Astrocyte of the hippocampus (primary cell): ENCODE data around the gene MYL4.
"Not testable (repeated sequence)": the region's sequence is repeated elsewhere in the genome, so short reads cannot be mapped to it uniquely, and the experiment has no call there.

Experiments
- DNase-seq: peaks from one replicate; pipeline ENCODE4 v3.0.0; 2011; ENCODE audit warnings: low read depth, low spot score

The MYL4 gene

DNA sequence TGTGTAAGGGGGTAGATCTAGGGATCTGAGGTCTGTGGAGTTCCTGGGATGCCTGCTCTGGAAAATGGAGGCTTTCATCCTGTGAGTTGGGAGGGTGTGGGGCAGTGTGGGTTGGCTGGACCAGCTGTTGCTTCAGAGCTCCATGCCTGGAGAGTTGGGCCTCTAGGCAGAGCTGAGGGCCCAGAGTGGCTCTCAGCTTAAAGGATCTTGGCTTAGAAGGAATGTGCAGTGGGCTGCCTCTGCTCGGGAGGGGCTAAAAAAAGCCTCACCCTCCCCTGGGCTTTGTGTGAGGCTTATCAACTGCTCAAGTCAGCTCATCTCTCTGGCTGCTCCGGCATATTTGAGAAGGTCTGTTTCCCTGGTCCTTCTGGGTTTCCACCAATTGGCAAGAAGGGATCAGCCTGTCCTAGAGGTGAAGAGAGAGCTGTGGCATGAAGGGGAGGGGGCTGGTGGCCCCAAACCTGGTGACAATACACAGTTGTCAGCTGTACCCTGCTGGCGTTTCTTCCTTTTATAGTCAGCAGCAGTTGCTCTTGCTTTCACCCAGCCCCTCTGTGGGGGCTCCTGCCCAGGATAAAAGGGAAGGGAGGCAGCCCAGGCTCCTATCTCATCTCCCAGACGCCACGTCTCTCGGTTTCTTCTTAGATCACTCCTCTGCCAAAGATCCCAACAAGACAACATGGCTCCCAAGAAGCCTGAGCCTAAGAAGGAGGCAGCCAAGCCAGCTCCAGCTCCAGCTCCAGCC is at the start of gene MYL4:
MYL4 (plus strand) TSS at position 605 of the 745 bp plus-strand sequence; CDS start at position 680, 75 bp downstream.
- DNase-seq, result no peak

GRCh38 chr17:47162013-47162622 is 47.0 kb upstream of the MYL4 start:
- DNase-seq, result no peak

- no peak for DNase-seq
Measured at GRCh38 chr17:47164263-47164662, 44.9 kb upstream of the MYL4 start.

DNA sequence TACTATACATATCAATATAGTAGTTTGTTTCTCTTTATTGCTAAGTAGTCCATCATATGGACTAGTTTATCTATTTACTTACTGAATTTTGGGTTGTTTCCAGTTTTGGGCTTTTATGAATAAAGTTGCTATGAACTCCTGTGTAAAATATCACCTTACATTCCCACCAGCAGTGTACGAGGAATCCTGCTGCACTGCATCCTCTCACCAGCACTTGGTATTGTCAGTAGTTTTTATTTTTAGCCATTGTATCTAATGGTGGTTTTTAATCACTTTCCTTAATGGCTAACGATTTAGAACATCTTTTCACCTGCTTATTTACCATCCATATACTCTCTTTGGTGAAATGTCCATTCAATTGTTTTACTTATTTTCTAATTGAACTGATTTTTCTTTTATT is 44.0 kb upstream of the MYL4 start:
- no peak for DNase-seq

DNA sequence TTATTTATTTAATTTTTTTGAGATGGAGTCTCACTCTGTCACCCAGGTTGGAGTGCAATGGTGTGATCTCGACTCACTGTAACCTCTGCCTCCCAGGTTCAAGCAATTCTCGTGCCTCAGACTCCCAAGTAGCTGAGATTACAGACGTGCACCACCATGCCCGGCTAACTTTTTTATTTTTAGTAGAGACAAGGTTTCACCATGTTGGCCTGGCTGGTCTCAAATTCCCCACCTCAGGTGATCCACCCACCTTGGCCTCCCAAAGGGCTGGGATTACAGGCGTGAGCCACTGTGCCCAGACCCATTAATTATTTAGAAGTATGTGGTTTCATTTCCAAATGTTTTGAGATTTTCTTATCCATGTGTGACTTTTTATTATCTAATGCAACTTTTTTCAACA is 42.3 kb upstream of the MYL4 start:
- not testable (repeated sequence) for DNase-seq

GRCh38 chr17:47168896-47169295 is 40.3 kb upstream of the MYL4 start:
- DNase-seq, result not testable (repeated sequence)

DNA sequence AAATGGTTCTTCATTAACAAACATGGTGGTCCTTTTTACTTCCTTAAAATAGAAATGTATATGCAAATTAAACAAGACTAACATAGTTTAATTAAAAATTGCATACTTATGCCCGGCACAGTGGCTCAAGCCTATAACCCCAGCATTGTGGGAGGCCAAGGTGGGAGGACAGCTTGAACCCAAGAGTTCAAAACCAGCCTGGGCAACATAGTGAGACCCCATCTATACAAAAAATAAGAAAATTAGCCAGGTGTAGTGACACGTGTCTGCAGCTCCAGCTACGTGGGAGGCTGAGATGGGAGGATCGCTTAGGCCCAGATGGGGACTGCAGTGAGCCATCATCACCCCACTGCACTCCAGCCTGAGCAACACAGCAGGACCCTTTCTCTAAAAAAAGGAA is 38.4 kb upstream of the MYL4 start:
- DNase-seq, result no peak

- no peak for DNase-seq
Measured at GRCh38 chr17:47172696-47173565, 36.2 kb upstream of the MYL4 start.

GRCh38 chr17:47174823-47175222 is 34.3 kb upstream of the MYL4 start:
- DNase-seq, result not testable (repeated sequence)

DNA sequence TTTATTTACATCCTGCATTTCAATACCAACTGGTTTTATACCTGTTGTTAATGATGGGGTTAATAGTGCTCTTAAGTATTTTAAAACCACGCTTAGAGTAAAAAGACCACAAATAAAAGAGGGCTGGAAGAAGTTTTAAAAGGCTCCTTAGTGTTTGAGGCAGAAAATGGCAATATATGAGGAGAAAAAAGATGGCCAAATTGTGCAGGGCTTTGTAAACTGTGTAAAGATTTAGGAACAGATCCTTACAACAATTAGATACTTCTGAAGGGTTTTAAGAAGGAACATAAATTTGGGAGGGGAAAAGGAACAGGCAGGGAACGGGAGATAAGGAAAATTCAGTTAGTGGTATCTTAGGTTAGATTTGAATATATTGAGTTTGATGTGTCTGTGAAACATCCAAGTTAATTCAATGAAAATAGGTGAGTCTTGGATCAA is 32.7 kb upstream of the MYL4 start:
- no peak for DNase-seq

GRCh38 chr17:47177261-47177660 is 31.9 kb upstream of the MYL4 start:
- DNase-seq, result no peak

GRCh38 chr17:47179141-47179540 is 30.0 kb upstream of the MYL4 start:
- DNase-seq, result peak; percentile 43

GRCh38 chr17:47180337-47180736 is 28.8 kb upstream of the MYL4 start:
- no peak for DNase-seq

DNA sequence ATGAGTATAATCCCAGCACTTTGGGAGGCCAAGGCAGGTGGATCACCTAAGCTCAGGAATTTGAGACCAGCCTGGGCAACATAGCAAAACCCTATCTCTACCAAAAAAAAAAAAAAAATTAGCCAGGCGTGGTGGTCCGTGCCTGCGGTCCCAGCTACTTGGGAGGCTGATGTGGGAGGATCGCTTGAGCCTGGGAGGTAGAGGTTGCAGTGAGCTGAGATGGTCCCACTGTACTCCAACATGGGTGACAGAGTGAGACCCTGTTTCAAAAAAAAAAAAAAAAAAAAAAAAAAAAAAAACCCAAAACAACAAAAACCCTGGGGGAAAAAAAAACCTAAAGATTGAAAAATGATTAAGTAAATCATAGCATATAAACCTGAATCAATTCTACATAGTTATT is 28.2 kb upstream of the MYL4 start:
- not testable (repeated sequence) for DNase-seq

DNA sequence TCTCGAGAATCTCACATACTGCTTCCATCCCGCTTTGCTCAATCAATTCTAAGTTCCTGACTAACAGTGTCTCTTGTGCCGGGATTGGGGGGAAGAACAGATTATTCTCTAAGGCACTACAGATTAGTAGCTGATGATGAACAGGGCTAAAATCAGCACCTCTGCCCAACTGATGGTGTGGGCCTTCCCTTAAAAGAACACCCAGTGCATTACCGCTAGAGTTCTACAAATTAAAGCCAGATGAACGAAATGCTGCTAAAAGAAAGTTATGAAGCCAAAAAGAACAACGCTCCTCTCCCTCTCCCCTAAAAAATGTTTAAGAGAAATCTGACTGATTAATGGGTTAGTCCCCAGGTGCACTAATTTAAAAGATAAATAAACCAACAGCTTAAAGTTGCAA is 24.5 kb upstream of the MYL4 start:
- no peak for DNase-seq

- peak; percentile 46 for DNase-seq
Measured at GRCh38 chr17:47188271-47188875, 20.8 kb upstream of the MYL4 start.

DNA sequence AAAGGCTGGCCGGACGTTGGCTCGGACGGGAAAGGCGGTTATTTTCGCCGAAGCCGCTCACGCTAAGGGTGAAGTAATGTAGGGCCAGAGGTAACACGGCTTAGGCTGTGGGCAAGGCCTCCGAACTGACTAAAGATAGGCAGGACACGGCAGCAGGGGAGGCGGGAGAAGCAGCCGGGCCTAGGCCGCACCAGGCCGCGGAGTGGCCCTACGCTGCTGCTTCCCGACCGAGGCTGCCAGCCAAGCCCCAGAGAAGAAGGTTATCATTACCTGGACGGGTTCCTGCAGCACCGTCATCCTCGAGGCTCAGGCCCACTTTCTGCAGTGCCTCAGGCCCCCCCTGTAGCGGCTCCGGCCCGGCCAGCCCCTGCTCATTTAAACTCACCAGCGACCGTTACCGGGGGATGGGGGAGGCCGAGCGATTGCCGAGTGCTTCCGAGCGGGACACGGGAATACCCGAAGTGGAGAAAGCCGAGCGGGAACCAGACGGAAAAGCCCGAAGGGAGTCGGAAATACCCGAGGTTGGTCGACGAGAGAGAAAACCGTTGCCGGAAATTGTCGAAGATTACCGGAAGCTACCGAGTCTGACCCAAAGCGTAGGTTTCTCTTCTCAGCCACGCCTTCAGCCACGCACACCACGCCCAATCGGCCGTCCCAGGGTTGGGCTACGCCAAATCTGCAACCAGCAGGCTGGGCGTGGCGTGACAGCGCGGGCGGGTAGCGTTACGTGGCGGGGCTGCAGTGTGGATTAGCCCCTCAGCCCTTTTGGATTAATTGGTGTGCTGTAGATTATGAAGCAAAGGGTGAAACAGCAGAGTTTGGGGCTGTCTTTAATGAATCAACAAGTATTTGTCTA is 20.0 kb upstream of the MYL4 start, which contains the start of gene CDC27:
CDC27 (minus strand) TSS at position 420 of the 856 bp plus-strand sequence; CDS start at position 297, 123 bp downstream.
- DNase-seq, result peak; percentile 99

DNA sequence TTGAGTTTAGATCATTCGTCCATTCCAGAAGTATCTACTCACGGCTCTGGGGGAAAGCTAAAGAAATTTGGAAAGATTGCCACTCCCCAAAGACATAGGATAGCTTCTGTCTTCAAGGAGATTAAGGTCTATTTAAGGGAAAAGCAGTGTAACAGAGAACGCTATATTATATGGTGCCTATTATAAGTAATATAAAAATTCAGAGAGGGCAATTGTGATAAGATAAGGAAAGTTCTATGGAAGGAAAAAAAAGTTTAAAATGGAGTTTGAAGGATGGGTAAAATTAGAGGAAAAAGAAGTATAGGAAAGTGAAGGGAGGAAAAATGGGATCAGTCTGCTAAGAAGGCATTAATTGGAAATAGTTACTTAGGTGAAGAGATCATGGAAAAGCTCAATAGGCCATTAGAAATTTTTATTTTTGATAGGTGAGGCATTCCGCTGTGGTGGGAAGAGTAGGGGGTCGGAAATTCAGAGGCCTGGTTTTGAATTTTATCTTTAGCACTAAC is 19.4 kb upstream of the MYL4 start:
- DNase-seq, result no peak

DNA sequence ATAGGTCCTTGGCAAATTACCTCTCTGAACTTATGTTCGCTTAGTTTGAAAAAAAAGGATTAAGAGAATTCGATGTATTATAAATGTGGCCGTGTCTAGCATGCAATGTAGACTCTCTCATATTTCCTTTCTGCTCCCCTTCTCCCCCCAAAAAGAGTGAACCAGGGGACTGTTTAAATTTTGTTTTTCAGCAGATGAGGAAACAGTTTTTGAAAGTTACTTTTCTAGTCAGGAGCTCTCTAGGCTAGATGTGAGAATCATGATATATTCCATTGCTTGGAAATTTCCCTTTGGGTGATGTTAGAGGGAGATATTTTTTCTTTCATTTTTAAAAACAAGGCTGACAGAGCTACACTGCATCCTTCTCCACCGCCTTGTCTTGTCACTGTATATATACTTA is 18.9 kb upstream of the MYL4 start:
- no peak for DNase-seq

GRCh38 chr17:47190770-47191169 is 18.4 kb upstream of the MYL4 start:
- no peak for DNase-seq

DNA sequence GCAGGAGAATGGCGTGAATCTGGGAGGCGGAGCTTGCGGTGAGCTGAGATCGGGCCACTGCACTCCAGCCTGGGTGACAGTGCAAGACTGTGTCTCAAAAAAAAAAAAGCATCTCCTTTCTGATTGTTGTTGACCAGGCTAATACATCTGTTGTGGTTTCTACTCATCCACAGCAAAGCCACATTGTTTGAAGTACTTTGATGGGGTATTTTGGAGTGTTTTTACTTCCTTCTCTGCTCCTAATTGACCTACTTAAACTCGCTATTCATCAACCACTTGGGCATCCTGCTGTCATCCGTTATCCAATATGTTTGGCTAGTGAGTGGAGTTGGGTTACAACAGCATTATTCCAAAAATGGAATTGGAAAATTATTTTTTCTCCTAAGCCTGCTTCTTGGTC is 16.6 kb upstream of the MYL4 start:
- peak; percentile 25 for DNase-seq
